Measurements from ENCODE around the gene CST9.
"Not testable (repeated sequence)": the region's sequence is repeated elsewhere in the genome, so short reads cannot be mapped to it uniquely, and the experiment has no call there.

Gene CST9

GRCh38 chr20:23636908-23637281 lies 31.2 kb upstream of the CST9 start:
- TF ChIP-seq CTCF (conservative IDR thresholded peaks at IDR 0.05; ENCODE audit: low read length), result no peak
- DNase-seq (ENCODE audit: low read depth), result no peak
- peak overlapping the region; percentile 75 for H3K4me3 ChIP-seq (ENCODE audit: low read length)

- peak overlapping the region; percentile 75 for H3K4me3 ChIP-seq (ENCODE audit: low read length)
- TF ChIP-seq CTCF (conservative IDR thresholded peaks at IDR 0.05; ENCODE audit: low read length), result no peak
- DNase-seq (ENCODE audit: low read depth), result no peak
Observed at GRCh38 chr20:23636182-23636907, 30.6 kb upstream of the CST9 start.

- DNase-seq (ENCODE audit: low read depth); H3K4me3 ChIP-seq (ENCODE audit: low read length): not testable (repeated sequence)
Observed at GRCh38 chr20:23635768-23636090, 30.0 kb upstream of the CST9 start.

- DNase-seq (ENCODE audit: low read depth), result peak; percentile 29
- H3K4me3 ChIP-seq (ENCODE audit: low read length), result no peak overlapping the region
- no peak for TF ChIP-seq CTCF (conservative IDR thresholded peaks at IDR 0.05; ENCODE audit: low read length)
Observed at GRCh38 chr20:23634985-23635767, 29.5 kb upstream of the CST9 start.

GRCh38 chr20:23634044-23634801 lies 28.5 kb upstream of the CST9 start:
- DNase-seq (ENCODE audit: low read depth), result no peak
- H3K4me3 ChIP-seq (ENCODE audit: low read length), result no peak overlapping the region
- no peak for TF ChIP-seq CTCF (conservative IDR thresholded peaks at IDR 0.05; ENCODE audit: low read length)

GRCh38 chr20:23632711-23633573 lies 27.2 kb upstream of the CST9 start:
- TF ChIP-seq CTCF (conservative IDR thresholded peaks at IDR 0.05; ENCODE audit: low read length), result no peak
- no peak overlapping the region for H3K4me3 ChIP-seq (ENCODE audit: low read length)
- DNase-seq (ENCODE audit: low read depth), result no peak
